Spleen (tissue), 7 donors: ENCODE measurements around the gene CDK5R1.

Source experiments
- CTCF ChIP-seq, 11 experiments: fragments of 200-600 bp in 7 of 11; fragments of 450-650 bp in 4 of 11; sonication (generic) in 4 of 11; IDR thresholded peaks in 8 of 11; conservative IDR thresholded peaks in 3 of 11; 1 replicate in 7 of 11; 2 replicates in 4 of 11; pipeline versions ENCODE4 v1.4.0 to v1.8.0; 2016 to 2021; ENCODE audit warnings: antibody characterized with exemption in 11 of 11, inconsistent platforms in 4 of 11, mild to moderate bottlenecking in 1 of 11
- POLR2AphosphoS5 ChIP-seq, 3 donors: sonication (generic); formaldehyde crosslinking; IDR thresholded peaks; one replicate each; pipeline ENCODE4 v1.5.1; 2017; ENCODE audit warnings: antibody characterized with exemption in 3 of 3
- donor health status: DM: no; HTN: no; CAD: no; lungs with moderate emphysema.
- donor health status: DM: no; HTN: no; CAD: no.
- donor health status: DM: no; HTN: no; CAD: no.

- TF ChIP-seq POLR2AphosphoS5 (IDR thresholded peaks at IDR 0.05) = no peak
- no peak for TF ChIP-seq CTCF (IDR thresholded peaks at IDR 0.05 in 8 of 11, conservative IDR thresholded peaks at IDR 0.05 in 3 of 11)
Observed at GRCh38 chr17:32492264-32492589, 5.4 kb downstream of the CDK5R1 start.
